Neural progenitor cell (in vitro differentiated cells): Measurements from ENCODE around the gene PRMT5.

ENCODE experiments used
- CTCF ChIP-seq: fragments of 200-600 bp; sonication (generic); IDR thresholded peaks from 2 replicates; pipeline ENCODE4 v1.5.1; 2017; ENCODE audit warnings: antibody characterized with exemption, mild to moderate bottlenecking
- EZH2 ChIP-seq: fragments of 200-600 bp; sonication (generic); IDR thresholded peaks from 2 replicates; pipeline ENCODE4 v1.6.1; 2017; ENCODE audit warnings: antibody characterized with exemption, mild to moderate bottlenecking, moderate library complexity

- TF ChIP-seq CTCF (no peak), EZH2 (no peak)
These were observed 48.7 kb upstream of the PRMT5 start for GRCh38 chr14:22977684-22978486.
